Measurements from ENCODE around the gene SIK1.

The SIK1 gene

DNA sequence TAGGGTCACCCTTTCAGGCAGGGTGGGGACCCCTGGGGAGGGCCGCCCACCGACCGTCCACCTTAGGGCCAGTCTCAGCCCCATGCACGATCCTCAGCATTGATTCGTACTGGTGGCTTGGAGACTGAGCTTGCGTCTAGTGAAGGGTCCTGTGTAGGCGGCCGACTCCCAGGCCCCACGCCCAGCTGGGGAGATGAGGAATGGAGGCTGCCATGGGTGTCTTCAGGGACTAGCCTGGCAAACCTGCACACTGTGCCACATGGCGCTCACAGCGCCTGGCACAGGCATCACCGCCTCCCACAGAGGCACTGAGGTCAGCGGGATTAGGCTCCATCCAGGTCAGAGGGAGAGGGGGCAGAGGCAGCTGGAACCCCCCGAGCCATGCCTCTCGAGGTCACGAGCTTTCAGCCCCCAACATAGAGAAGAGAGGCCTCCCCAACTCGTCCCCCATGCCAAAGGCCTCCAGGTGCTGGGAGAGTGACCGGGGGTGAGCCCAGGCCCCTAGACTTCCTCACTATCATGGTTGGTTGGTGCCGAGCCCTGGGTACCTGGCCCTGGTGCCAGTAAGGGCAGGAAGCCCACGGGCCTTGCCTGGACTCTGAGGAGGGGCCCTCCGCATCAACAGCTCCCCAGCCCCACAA, 51.0 kb downstream of the SIK1 start:
- H3K4me3 ChIP-seq (ENCODE audit: low read depth, low read length), result no peak overlapping the region
- no peak for DNase-seq (ENCODE audit: low read depth)
- TF ChIP-seq MYC (IDR thresholded peaks at IDR 0.05; ENCODE audit: low read depth, low read length) (no peak), POLR2A (IDR thresholded peaks at IDR 0.05; ENCODE audit: extremely low read depth, insufficient read length) (no peak)
- TF ChIP-seq, protein P1, sequence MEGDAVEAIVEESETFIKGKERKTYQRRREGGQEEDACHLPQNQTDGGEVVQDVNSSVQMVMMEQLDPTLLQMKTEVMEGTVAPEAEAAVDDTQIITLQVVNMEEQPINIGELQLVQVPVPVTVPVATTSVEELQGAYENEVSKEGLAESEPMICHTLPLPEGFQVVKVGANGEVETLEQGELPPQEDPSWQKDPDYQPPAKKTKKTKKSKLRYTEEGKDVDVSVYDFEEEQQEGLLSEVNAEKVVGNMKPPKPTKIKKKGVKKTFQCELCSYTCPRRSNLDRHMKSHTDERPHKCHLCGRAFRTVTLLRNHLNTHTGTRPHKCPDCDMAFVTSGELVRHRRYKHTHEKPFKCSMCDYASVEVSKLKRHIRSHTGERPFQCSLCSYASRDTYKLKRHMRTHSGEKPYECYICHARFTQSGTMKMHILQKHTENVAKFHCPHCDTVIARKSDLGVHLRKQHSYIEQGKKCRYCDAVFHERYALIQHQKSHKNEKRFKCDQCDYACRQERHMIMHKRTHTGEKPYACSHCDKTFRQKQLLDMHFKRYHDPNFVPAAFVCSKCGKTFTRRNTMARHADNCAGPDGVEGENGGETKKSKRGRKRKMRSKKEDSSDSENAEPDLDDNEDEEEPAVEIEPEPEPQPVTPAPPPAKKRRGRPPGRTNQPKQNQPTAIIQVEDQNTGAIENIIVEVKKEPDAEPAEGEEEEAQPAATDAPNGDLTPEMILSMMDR (IDR thresholded peaks at IDR 0.05; ENCODE audit: low read depth, low read length), result no peak
- TF ChIP-seq, protein P2, sequence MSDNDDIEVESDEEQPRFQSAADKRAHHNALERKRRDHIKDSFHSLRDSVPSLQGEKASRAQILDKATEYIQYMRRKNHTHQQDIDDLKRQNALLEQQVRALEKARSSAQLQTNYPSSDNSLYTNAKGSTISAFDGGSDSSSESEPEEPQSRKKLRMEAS (IDR thresholded peaks at IDR 0.05; ENCODE audit: low read depth, low read length), result no peak

DNA sequence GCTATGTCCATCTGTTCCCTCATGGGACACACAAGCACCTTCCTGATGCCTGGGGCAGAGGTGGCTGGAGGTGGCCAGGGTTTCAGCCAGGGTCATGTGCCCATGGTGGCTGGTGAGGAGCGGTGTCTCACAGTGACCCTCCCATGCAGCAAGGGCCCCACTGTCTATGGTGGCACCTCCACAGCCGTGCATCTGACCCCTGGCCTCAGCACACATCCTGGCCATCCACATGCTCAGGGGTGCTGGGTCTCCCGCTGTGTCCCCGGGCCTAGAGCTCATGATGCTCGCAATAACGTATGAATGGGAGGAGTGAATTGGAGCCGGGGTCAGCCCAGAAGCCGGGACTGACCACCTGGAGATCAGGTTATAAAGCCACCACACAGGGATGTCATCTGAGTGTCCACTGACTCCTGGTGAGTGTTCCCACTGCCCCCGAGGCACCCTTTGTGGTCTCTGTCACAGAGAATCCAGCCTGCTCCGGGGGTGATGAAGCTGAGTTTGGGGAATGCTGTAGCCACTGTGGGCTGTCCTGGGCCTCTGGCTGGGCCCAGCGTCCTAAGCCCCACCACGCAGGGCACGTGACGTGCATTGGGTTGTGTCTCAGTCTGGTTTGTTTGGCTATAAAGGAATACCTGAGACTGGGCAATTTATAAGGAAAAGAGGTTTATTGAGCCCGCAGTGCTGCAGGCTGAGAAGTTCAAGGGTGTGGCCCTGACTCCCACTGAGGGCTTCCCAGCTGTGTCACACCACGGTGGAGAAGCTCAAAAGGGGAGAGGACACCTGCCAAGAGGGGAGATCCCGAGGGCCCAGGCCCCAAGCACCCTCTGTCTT, 51.7 kb downstream of the SIK1 start:
- DNase-seq (ENCODE audit: low read depth), result no peak
- TF ChIP-seq, protein P2 (IDR thresholded peaks at IDR 0.05; ENCODE audit: low read depth, low read length), result no peak
- no peak for TF ChIP-seq POLR2A (IDR thresholded peaks at IDR 0.05; ENCODE audit: extremely low read depth, insufficient read length)
- TF ChIP-seq MYC (IDR thresholded peaks at IDR 0.05; ENCODE audit: low read depth, low read length), result no peak
- TF ChIP-seq, protein P1 (IDR thresholded peaks at IDR 0.05; ENCODE audit: low read depth, low read length), result no peak
- no peak overlapping the region for H3K4me3 ChIP-seq (ENCODE audit: low read depth, low read length)

DNA sequence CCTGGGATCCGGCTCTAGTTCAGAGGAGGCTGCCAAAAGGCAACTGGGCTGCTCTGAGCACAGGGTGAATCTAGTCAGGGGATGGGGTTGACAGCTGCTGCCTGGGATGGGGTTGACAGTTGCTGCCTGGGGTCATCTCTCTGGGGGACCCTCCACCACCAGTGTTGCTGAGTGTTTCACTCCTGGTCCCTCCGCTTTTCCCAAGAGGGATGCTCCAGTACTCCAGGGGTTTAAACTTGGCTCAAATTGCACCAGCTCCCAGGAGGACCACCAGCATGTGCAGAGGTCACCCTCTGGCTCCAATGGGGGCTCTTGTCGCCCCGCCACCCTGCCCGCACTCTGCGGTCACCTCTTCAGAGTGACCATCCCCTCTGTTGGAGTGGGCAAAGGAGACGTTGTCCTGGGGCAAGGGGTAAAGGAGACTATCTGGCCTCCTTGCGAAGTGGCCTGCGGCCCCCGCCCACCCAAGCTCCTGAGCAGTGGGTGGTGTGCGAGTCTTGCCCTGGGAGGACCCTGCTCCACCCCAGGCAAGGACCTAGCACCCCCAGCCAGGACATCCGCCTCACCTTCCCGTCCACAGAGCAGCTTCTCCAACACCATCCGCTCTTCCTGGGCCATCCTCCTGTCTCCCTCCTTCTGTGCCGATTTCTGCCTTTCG, 52.6 kb downstream of the SIK1 start:
- TF ChIP-seq POLR2A (IDR thresholded peaks at IDR 0.05; ENCODE audit: extremely low read depth, insufficient read length) (no peak), MYC (IDR thresholded peaks at IDR 0.05; ENCODE audit: low read depth, low read length) (no peak)
- TF ChIP-seq, protein P2 (IDR thresholded peaks at IDR 0.05; ENCODE audit: low read depth, low read length), result no peak
- TF ChIP-seq, protein P1 (IDR thresholded peaks at IDR 0.05; ENCODE audit: low read depth, low read length), result no peak
- H3K4me3 ChIP-seq (ENCODE audit: low read depth, low read length), result no peak overlapping the region
- DNase-seq (ENCODE audit: low read depth), result no peak

DNA sequence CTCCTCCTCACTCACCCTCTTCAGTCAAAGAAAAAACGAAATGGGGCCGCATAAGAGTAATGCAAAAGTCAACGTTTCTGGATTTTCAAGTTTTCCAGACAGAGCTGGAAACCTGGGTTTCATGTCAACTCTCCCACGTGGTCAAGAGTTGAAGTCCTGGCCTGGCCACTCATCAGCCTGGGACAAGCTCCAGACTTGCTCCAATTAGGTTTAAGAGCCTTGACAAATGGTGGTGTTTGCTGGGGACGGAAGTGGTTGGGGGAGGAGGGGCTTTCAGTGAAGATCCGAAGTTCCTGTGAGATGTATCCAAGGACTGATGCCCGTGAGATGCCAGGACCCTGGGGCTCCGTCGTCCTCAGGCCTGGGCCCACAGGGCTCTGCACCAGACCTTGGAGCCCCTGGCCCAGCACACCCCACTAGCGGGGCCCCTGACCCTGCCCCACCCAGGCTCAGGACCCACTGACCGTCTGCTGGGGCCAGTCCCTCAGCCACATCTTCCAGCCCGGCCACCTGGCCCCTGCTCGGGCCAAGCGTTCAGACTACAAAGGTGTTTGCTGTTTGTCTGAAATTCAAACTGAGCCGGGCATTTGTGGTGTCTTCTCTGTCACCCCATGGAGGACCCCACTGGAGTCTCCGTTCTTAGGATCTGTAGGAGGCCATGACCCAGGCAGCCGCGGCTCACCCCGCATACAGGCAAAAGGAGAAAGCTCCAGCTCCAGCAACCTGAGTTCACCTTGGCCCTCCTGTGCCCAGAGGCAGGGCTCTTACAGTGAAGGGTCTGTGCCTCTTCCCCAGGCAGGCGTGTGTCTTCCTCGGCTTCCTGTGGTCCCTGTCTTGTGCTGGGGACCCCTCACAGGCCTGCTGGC, 53.3 kb downstream of the SIK1 start:
- no peak overlapping the region for H3K4me3 ChIP-seq (ENCODE audit: low read depth, low read length)
- TF ChIP-seq, protein P2 (IDR thresholded peaks at IDR 0.05; ENCODE audit: low read depth, low read length), result no peak
- no peak for TF ChIP-seq POLR2A (IDR thresholded peaks at IDR 0.05; ENCODE audit: extremely low read depth, insufficient read length)
- TF ChIP-seq, protein P1 (IDR thresholded peaks at IDR 0.05; ENCODE audit: low read depth, low read length), result no peak
- DNase-seq (ENCODE audit: low read depth), result no peak

DNA sequence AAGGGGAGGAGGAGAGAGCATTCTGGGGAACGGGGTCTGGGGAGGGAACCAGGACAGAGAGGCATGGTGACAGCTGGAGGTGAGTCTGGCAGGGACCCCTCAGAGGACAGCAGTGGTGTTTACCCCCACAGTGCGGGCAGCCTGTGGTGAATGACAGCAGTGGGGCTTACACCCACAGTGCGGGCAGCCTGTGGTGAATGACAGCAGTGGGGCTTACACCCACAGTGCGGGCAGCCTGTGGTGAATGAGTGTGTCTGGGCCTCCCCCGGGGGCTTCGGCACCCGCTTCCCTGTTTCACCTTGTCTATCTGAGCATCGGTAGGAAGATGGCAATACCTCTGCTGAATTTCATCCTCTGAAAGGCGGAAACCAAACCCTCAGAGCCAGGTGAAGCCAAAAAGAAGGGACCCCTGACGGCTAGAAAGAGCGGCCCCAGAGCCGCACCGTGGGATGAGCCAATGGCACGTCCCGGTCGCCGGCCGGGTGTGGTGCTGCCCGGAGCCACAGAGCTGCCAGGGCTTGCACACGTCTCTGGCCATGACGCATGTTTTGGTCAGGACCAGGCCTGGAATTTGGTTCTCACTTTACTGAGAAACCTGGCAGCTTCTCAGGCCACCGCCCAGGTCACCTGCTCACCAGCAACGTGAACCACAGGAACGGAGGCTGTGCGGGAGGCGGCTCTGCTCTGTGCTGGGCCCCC, 54.1 kb downstream of the SIK1 start:
- H3K4me3 ChIP-seq (ENCODE audit: low read depth, low read length), result no peak overlapping the region
- DNase-seq (ENCODE audit: low read depth), result no peak
- TF ChIP-seq, protein P2 (IDR thresholded peaks at IDR 0.05; ENCODE audit: low read depth, low read length), result no peak
- TF ChIP-seq, protein P1 (IDR thresholded peaks at IDR 0.05; ENCODE audit: low read depth, low read length), result no peak
- TF ChIP-seq POLR2A (IDR thresholded peaks at IDR 0.05; ENCODE audit: extremely low read depth, insufficient read length), result no peak
- TF ChIP-seq MYC (IDR thresholded peaks at IDR 0.05; ENCODE audit: low read depth, low read length), result no peak
